Breast epithelium (tissue), 4 donors: ENCODE measurements around the gene SLC38A10. TPM values are rescaled to one million over a fixed set of nuclear protein-coding genes. Genes with fewer than 3 reads are reported as not detected.

Source experiments
- DNase-seq, 2 donors: peaks; one replicate each; pipeline ENCODE4 v3.0.0-alpha.2; 2019; ENCODE audit warnings: low spot score in 2 of 2
- H3K27ac ChIP-seq, 2 donors: fragments of 200-600 bp; sonication (generic) in 1 of 2; one replicate each; pipeline ENCODE4 v1.5.1; 2016 to 2019; ENCODE audit warnings: mild to moderate bottlenecking in 1 of 2
- H3K27me3 ChIP-seq, 2 donors: fragments of 200-600 bp; sonication (generic) in 1 of 2; one replicate each; pipeline versions ENCODE4 v1.5.1 to v1.6.0; 2017 to 2019; ENCODE audit warnings: control low read depth in 1 of 2, mild to moderate bottlenecking in 1 of 2
- H3K36me3 ChIP-seq: fragments of 200-600 bp; one replicate; pipeline ENCODE4 v1.5.1; 2019
- H3K4me1 ChIP-seq, 2 donors: fragments of 200-600 bp; sonication (generic); one replicate each; pipeline ENCODE4 v1.5.1; 2016 to 2019; ENCODE audit warnings: control low read depth in 1 of 2
- H3K4me3 ChIP-seq, 3 donors: fragments of 200-600 bp; sonication (generic); 1 replicate in 2 of 3; 2 replicates in 1 of 3; pipeline ENCODE4 v1.5.1; 2016 to 2019; ENCODE audit warnings: mild to moderate bottlenecking in 3 of 3, moderate library complexity in 2 of 3
- H3K9me3 ChIP-seq, 2 donors: fragments of 200-600 bp; sonication (generic) in 1 of 2; one replicate each; pipeline ENCODE4 v1.5.1; 2016 to 2019; ENCODE audit warnings: control low read depth in 1 of 2
- CTCF ChIP-seq, 3 donors: fragments of 450-650 bp; IDR thresholded peaks; one replicate each; pipeline ENCODE4 v1.5.1; 2016 to 2017; ENCODE audit warnings: antibody characterized with exemption in 3 of 3, mild to moderate bottlenecking in 3 of 3, moderate library complexity in 3 of 3
- POLR2A ChIP-seq: fragments of 450-650 bp; IDR thresholded peaks from one replicate; pipeline ENCODE4 v1.6.1; 2016; ENCODE audit warnings: antibody characterized with exemption, mild to moderate bottlenecking, moderate library complexity
- POLR2AphosphoS5 ChIP-seq, 3 donors: sonication (generic); formaldehyde crosslinking; IDR thresholded peaks; one replicate each; pipeline ENCODE4 v1.6.1; 2017; ENCODE audit warnings: antibody characterized with exemption in 3 of 3
- intact Hi-C: fragments of 100-400 bp; cut with DNase I; formaldehyde crosslinking; loops from one replicate; pipeline ENCODE4 v1.15.1; 2023; ENCODE audit warnings: low total_unique reads
- total RNA-seq, 3 donors: library from RNA; depleted of rRNA; stranded (reverse); fragments of >200 nt; gene quantifications; one replicate each; pipeline ENCODE4 v1.1.0, GENCODE V29; 2016

The SLC38A10 gene
- total RNA-seq, 3 donors from 2014 or later: 52.4 to 104 (median 85.2) TPM

- Histone ChIP-seq H3K27ac (no peak overlapping the region), H3K27me3 (no peaks in the 10 kb centered on the region), H3K9me3 (no peaks in the 10 kb centered on the region), H3K4me3 (no peak overlapping the region), H3K4me1 (no peaks in the 10 kb centered on the region), H3K36me3 (no peaks in the 10 kb centered on the region)
- TF ChIP-seq POLR2AphosphoS5 (IDR thresholded peaks at IDR 0.05) (no peak), POLR2A (no peak), CTCF (IDR thresholded peaks at IDR 0.05) (no peak)
- intact Hi-C loops: loop anchor here (10.0 kb wide), 1 partner anchor 235 kb away; no protein-coding TSS in a partner anchor
- DNase-seq: no peak
Observed at GRCh38 chr17:81249223-81250040, 45.7 kb downstream of the SLC38A10 start.

- H3K9me3 ChIP-seq: no peaks in the 10 kb centered on the region
- no peak overlapping the region for H3K4me3 ChIP-seq
- H3K27me3 ChIP-seq: no peaks in the 10 kb centered on the region
- H3K27ac ChIP-seq: no peak overlapping the region
- DNase-seq: no peak
- TF ChIP-seq POLR2AphosphoS5 (IDR thresholded peaks at IDR 0.05) (no peak), POLR2A (no peak), CTCF (IDR thresholded peaks at IDR 0.05) (no peak)
- H3K36me3 ChIP-seq: no peaks in the 10 kb centered on the region
- no peaks in the 10 kb centered on the region for H3K4me1 ChIP-seq
- intact Hi-C loops: no loop called here
Observed at GRCh38 chr17:81248649-81249048, 46.5 kb downstream of the SLC38A10 start.

DNA sequence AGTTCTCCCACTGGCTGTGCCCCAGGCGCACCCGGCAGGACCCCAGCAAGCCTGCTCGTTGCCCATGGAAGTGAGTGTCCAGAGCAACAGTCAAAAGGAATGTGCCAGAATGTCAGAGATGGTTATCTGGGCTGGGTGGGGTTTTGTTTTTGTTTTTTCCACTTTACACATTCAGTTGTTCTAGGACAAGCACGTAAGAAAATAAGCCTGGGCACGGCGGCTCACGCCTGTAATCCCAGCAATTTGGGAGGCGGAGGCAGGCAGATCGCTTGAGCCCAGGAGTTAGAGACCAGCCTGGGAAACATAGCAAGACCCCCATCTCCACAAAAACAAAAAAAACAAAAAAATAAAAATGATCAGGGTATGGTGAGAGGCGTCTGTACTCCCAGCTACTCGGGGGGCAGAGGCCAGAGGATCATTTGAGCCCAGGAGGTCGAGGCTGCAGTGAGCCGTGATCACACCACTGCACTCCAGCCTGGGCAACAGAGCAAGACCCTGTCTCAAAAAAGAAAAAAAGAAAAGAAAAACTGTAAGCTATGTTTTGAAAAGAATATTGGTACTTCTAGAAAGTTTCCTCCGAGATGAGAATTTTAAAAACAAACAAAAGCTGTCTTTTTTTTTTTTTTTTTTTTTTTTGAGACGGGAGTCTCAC is 47.6 kb downstream of the SLC38A10 start:
- intact Hi-C loops: no loop called here
- Histone ChIP-seq H3K4me3 (no peak overlapping the region), H3K27me3 (no peaks in the 10 kb centered on the region), H3K4me1 (no peaks in the 10 kb centered on the region), H3K9me3 (no peaks in the 10 kb centered on the region), H3K27ac (no peak overlapping the region), H3K36me3 (no peaks in the 10 kb centered on the region)
- TF ChIP-seq POLR2AphosphoS5 (IDR thresholded peaks at IDR 0.05): no peak
- TF ChIP-seq CTCF (IDR thresholded peaks at IDR 0.05): no peak
- no peak for TF ChIP-seq POLR2A
- DNase-seq: no peak

- Histone ChIP-seq H3K4me1 (no peaks in the 10 kb centered on the region), H3K36me3 (no peaks in the 10 kb centered on the region), H3K27ac (no peak overlapping the region), H3K4me3 (no peak overlapping the region), H3K27me3 (no peaks in the 10 kb centered on the region), H3K9me3 (no peaks in the 10 kb centered on the region)
- TF ChIP-seq POLR2A (no peak), POLR2AphosphoS5 (IDR thresholded peaks at IDR 0.05) (no peak), CTCF (IDR thresholded peaks at IDR 0.05) (no peak)
- intact Hi-C loops: no loop called here
- no peak for DNase-seq
Observed at GRCh38 chr17:81246679-81247338, 48.3 kb downstream of the SLC38A10 start.

GRCh38 chr17:81246343-81246670 is 48.8 kb downstream of the SLC38A10 start:
- Histone ChIP-seq H3K36me3 (no peaks in the 10 kb centered on the region), H3K9me3 (no peaks in the 10 kb centered on the region), H3K27ac (no peak overlapping the region), H3K4me3 (no peak overlapping the region), H3K4me1 (no peaks in the 10 kb centered on the region), H3K27me3 (no peaks in the 10 kb centered on the region)
- no peak for TF ChIP-seq CTCF (IDR thresholded peaks at IDR 0.05)
- TF ChIP-seq POLR2AphosphoS5 (IDR thresholded peaks at IDR 0.05): no peak
- DNase-seq: no peak
- intact Hi-C loops: no loop called here
